GM04504 (cell line): Measurements from ENCODE around the gene LIPJ.
A peak's percentile ranks its signal among the peaks of the same experiment; 100 is the strongest.

Source experiments
- DNase-seq: peaks from one replicate; pipeline ENCODE4 v3.0.0-alpha.2; 2012; ENCODE audit warnings: low read depth

Gene LIPJ

GRCh38 chr10:88594482-88594881 is 7.9 kb downstream of the LIPJ start:
- no peak for DNase-seq

- no peak for DNase-seq
Measured at GRCh38 chr10:88598055-88598454, 11.5 kb downstream of the LIPJ start.

DNA sequence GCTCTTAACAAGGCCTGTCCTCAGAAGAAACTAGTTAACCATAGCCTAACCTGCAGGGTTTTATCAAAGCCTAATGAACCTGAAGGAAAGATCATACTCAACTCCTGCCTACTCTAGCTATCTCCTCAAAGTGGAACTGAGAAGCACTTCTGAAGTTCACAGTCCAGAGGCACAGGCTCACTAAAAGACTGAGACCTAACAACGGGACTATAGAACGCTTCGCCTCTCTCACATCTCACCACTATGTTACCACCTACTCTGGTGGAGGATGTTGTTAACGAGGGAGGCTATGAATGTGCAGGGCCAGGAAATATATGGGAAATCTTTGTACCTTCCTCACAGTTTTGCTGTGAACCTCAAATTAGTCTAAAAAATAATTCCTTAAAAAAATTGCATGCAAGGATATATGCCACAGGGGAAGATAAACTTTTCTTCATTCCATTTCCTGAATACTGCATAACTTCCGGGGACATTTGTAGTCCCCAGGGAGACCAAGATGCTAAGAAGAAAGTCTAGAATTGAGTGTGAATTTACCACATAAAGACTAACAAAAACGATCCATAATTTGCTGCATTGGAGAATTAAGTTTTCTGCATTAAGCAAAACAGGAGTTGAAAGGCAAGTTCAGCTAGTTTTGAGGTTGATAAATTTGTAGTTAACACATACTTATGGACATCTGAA is 21.6 kb downstream of the LIPJ start:
- no peak for DNase-seq

GRCh38 chr10:88608780-88609179 is 22.2 kb downstream of the LIPJ start:
- no peak for DNase-seq

GRCh38 chr10:88616250-88616977 is 29.9 kb downstream of the LIPJ start:
- DNase-seq, result no peak

DNA sequence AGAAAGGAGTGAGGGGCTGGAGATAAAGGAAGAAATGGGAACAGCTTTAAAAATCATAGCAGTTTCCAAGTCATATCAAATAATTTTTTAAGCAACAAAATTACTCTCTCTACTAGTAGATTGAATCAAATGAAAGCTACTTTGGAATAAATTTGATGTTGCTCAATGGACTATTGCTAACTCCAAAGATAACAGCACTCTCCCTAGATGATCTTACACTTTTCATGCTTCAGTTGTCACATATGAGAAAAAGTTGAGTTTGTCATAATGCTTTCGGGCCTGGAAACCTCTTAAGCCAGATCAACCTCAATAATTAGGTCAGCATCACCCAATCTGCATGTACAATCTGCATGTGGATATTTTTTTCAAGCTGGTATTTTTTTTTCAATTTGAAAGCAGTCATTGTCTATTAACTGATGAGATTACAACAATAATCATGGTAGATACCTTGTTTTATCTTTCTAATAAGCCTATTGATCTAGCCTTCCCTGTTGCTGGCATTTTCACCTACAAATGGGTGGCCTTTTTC is 31.3 kb downstream of the LIPJ start:
- DNase-seq, result no peak

- no peak for DNase-seq
Measured at GRCh38 chr10:88618496-88618895, 31.9 kb downstream of the LIPJ start.

- DNase-seq, result no peak
Measured at GRCh38 chr10:88620441-88620840, 33.9 kb downstream of the LIPJ start.

GRCh38 chr10:88623835-88624234 is 37.3 kb downstream of the LIPJ start:
- no peak for DNase-seq

- no peak for DNase-seq
Measured at GRCh38 chr10:88624840-88625239, 38.3 kb downstream of the LIPJ start.

DNA sequence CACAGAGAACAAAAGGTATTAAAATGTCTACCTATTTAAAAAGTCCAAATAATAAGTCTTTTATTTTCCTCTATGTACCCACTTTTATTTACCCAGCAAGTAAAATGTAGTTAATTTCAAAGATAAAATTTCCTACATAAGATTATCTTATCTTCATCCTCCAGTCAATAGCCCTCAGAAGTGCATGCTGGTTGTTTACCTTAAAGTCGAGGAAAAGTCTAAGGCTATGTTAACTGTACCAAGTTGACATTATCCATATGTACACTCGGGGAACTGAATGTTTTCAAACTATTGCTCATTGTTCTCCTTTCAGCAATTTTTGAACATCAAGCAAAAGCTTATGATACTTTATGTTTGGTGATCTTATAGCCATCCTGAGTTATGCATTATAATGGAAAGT is 53.6 kb downstream of the LIPJ start:
- no peak for DNase-seq

DNA sequence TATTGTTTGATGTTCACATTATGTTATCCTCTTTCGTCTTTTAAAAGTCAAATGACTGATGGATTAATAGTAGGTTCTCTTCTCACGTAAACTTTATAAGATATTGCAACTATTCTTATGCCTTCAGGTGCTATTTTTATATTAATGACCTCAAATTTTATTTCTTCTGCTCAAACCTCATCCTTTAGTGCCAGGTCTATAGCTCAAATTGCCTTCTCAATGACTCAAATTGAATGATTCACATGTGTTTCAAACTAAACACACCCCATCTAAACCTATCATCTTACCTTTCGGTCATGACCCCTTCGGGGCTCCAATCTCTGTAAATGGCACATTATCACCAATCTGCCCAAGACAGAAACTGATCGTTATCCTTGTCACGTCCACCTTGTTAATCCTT is 55.6 kb downstream of the LIPJ start:
- DNase-seq, result no peak

DNA sequence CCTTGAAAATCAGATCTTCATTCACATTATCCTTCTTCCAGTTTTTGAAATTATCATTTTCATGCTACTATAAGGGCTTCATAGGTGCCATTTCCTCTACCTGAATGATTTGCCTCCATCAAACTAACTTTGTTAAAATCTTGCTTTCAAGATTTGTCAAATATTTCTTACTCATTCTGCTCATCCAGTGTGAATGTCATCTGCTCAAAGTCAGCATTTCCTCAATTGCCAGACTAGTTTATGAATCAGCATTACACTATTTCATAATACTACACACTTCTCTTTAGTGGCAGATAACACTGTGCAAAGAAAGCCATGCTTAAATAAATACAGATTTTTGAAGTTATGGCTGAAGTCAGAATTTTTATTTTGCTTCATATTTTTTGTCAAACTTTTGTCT is 56.4 kb downstream of the LIPJ start:
- no peak for DNase-seq

- no peak for DNase-seq
Measured at GRCh38 chr10:88647061-88647615, 60.6 kb downstream of the LIPJ start.

DNA sequence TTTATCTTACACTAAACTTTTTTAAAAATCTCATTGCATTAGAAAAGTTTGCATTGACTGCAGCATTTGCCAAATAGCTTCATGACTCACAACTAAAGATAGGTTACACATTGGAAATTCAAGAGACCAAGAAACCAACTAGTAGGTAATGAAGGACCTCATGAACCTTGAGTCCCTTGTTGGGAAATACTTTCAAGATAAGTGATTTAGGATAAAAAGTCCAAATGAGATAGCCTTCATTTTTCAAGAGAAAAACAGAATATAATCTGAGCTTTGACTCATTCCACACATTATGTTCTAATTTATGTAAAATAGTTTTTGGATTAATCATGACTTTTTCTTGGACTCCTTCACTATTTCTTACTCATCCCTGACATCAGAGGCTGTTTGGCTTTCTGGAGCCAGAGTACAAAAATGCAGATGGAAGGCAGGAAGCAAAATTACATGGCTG is 64.6 kb downstream of the LIPJ start:
- peak; percentile 70 for DNase-seq

DNA sequence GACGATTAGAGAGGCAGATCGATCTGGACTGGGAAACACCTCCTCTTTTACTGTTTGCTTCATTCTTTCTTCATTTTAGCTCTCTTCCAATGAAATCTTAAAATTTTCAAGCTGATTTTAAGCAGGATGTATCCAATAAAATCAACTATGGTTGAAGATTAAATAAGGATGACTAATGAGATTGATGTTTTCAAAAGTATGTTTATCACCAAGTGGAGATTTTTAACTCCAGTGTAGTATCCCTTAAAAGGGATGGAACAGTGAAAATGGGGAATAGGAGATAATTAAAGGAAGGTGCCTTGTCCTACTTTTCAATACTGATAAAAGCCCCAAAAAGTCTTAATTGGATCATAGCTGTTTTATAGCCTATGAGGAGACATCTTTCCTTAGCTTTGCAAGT is 66.1 kb downstream of the LIPJ start:
- no peak for DNase-seq
